ENCODE results near the gene CLK3. TPM values are rescaled to one million over a fixed set of nuclear protein-coding genes. Genes with fewer than 3 reads are reported as not detected.

Gene CLK3
- total and polyA plus RNA-seq, 2 of the 8 experiments (the other 6 are each of a cell fraction or from before 2014, with no cell fraction given): 43.5 to 67.3 TPM

DNA sequence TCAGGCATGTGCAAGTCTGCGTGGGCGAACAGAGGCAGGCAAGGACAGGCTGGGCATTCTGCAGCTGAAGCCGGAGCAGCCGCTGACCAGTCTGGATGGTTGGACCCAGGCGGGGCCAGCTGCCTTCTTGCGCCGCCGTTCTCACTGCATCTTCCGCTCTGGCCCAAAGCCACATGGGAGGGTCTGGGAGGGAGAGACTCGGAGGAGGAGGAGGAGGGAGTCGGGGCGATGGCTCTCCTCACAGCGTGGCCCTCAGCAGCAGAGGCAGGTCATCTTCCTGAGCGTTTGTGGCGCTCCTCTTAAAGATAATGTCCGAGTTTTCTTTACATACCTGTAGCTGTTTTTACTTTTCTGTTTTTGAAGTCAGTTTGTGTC, 5.9 kb downstream of the CLK3 start:
- Histone ChIP-seq H2AFZ (ENCODE audit: low read length) (no peak overlapping the region), H3K4me2 (ENCODE audit: insufficient read depth in 1 of 2, low read depth in 2 of 2, low read length in 2 of 2) (no peak overlapping the region), H3K9ac (replicated peaks in 1 of 4; ENCODE audit: extremely low read depth in 1 of 4, low read depth in 3 of 4, low read length in 3 of 4) (no peak overlapping the region), H2BK120ac (replicated peaks; ENCODE audit: low read depth, low read length) (no peak overlapping the region), H3K36me3 (ENCODE audit: control insufficient read depth in 2 of 4, insufficient read depth in 4 of 4, low read length in 3 of 4) (peaks cover 40 to 52% (median 47%) of the 10 kb centered on the region in 4 experiments), H4K8ac (ENCODE audit: extremely low read depth, insufficient read depth, low read length) (no peak overlapping the region; the same call in 1 of the 2 replicates), H3K23me2 (ENCODE audit: low read depth, low read length) (peaks cover 2% of the 10 kb centered on the region; the same call in 1 of the 2 replicates), H3K4ac (replicated peaks; ENCODE audit: insufficient read length, low read depth, low read length) (no peak overlapping the region), H3K56ac (replicated peaks; ENCODE audit: insufficient read length, low read depth, low read length) (no peak overlapping the region), H4K20me1 (replicated peaks in 1 of 2; ENCODE audit: control insufficient read depth in 1 of 2, insufficient read depth in 2 of 2, low read length in 2 of 2) (peaks cover 25 to 66% of the 10 kb centered on the region in 2 experiments), H4K5ac (ENCODE audit: insufficient read length, low read depth, low read length) (no peak overlapping the region), H4K91ac (replicated peaks; ENCODE audit: insufficient read length, low read length) (no peak overlapping the region), H3K4me3 (ENCODE audit: extremely low read depth in 1 of 4, insufficient read depth in 2 of 4, low read depth in 3 of 4, low read length in 4 of 4) (no peak overlapping the region), H3K18ac (ENCODE audit: extremely low read depth, low read length) (no peak overlapping the region), H3K79me2 (ENCODE audit: control insufficient read depth in 1 of 2, insufficient read depth in 2 of 2, low read length in 2 of 2) (peaks cover 11 to 38% of the 10 kb centered on the region in 2 experiments), H3K4me1 (replicated peaks in 1 of 4; ENCODE audit: control insufficient read depth in 3 of 4, insufficient read depth in 4 of 4, low read length in 3 of 4) (peaks cover 0 to 3% (median 1%) of the 10 kb centered on the region in 4 experiments; a peak in 5 of 7 replicates), H2AK5ac (ENCODE audit: low read depth, low read length) (no peak overlapping the region), H3K14ac (ENCODE audit: insufficient read length) (no peak overlapping the region), H2BK5ac (ENCODE audit: low read depth, low read length) (no peak overlapping the region), H2BK12ac (ENCODE audit: low read depth, low read length) (no peak overlapping the region), H3K79me1 (ENCODE audit: low read depth, low read length) (peaks cover 15% of the 10 kb centered on the region), H2BK15ac (ENCODE audit: low read length) (no peak overlapping the region), H2BK20ac (ENCODE audit: low read length) (no peak overlapping the region), H3K27ac (ENCODE audit: low read depth, low read length) (no peak overlapping the region), H3K23ac (ENCODE audit: insufficient read length) (no peak overlapping the region), H3K27me3 (replicated peaks in 1 of 4; ENCODE audit: control insufficient read depth in 3 of 4, extremely low read depth in 1 of 4, insufficient read depth in 3 of 4, low read length in 3 of 4) (no peaks in the 10 kb centered on the region), H3K9me3 (ENCODE audit: insufficient read depth in 2 of 2, low read depth in 1 of 2, low read length in 1 of 2) (no peaks in the 10 kb centered on the region)
- ChIA-PET POLR2A (ENCODE audit: partially characterized antibody) (interaction anchor here (1.0 to 2.9 kb wide), 5 partner anchors 9 to 160 kb away, joined by 3 to 9 read pairs (median 7); no protein-coding TSS in a partner anchor), CTCF (ENCODE audit: partially characterized antibody) (interaction anchor here (0.7 to 37.5 kb wide), 31 partner anchors 9 to 347 kb away, joined by 3 to 1439 read pairs (median 4); partner anchors contain the start of genes CSK and CYP1A2)
- WGBS, 2 experiments (ENCODE audit: extremely low coverage in 1 of 2, insufficient coverage in 1 of 2, insufficient read length in 1 of 2, insufficient replicate concordance in 2 of 2, low coverage in 1 of 2, low lambda C conversion rate in 2 of 2, missing lambda C conversion rate in 1 of 2): 90% methylated on average over 15 of the region's 16 CpGs; no CpG with 5 or more reads in 1 of the 2 experiments
- FAIRE-seq (no peak), DNase-seq (ENCODE audit: low read depth in 1 of 2, low spot score in 2 of 2) (no peak)
- no peak for TF ChIP-seq TCF12 (IDR thresholded peaks at IDR 0.05; ENCODE audit: low read depth, low read length)
- no peak for TF ChIP-seq SUZ12 (IDR thresholded peaks at IDR 0.05; ENCODE audit: low read length)
- no peak for TF ChIP-seq TBP (IDR thresholded peaks at IDR 0.05; ENCODE audit: low read depth, low read length)

Data from H1 (cell line).